Mesothelial cell of epicardium (in vitro differentiated cells): Measurements from ENCODE around the gene KSR1. TPM values are rescaled to one million over a fixed set of nuclear protein-coding genes. Genes with fewer than 3 reads are reported as not detected.

ENCODE experiments used
- DNase-seq, 2 experiments: peaks; one replicate each; pipeline ENCODE4 v3.0.0; 2021; ENCODE audit warnings: low spot score in 2 of 2; ENCODE audit not compliant: unreplicated experiment in 2 of 2
- H3K27ac Mint-ChIP-seq: 2 replicates; pipeline ENCODE4 v1.8.0; 2021; ENCODE audit warnings: mixed read lengths
- H3K27me3 Mint-ChIP-seq: 2 replicates; pipeline ENCODE4 v1.8.0; 2021; ENCODE audit warnings: low read depth, mixed read lengths
- H3K36me3 Mint-ChIP-seq: 2 replicates; pipeline ENCODE4 v1.8.0; 2021; ENCODE audit warnings: mixed read lengths
- H3K4me1 Mint-ChIP-seq: 2 replicates; pipeline ENCODE4 v1.8.0; 2021; ENCODE audit warnings: mixed read lengths
- H3K4me3 Mint-ChIP-seq: 2 replicates; pipeline ENCODE4 v1.8.0; 2021; ENCODE audit warnings: mild to moderate bottlenecking, moderate library complexity, mixed read lengths
- H3K9me3 Mint-ChIP-seq: 2 replicates; pipeline ENCODE4 v1.8.0; 2021; ENCODE audit warnings: mixed read lengths
- total RNA-seq: library from RNA; stranded (reverse); gene quantifications from 3 replicates; pipeline ENCODE4 v1.2.1, GENCODE V29; 2021
- TF ChIP-seq, protein P1 (sequence below): fragments of 200-600 bp; sonication (generic); IDR thresholded peaks from one replicate; pipeline ENCODE4 v1.5.0; 2021; ENCODE audit warnings: antibody characterized with exemption; ENCODE audit not compliant: unreplicated experiment

KSR1 gene
- total RNA-seq, 1 donor from 2014 or later: 69.4 TPM

DNA sequence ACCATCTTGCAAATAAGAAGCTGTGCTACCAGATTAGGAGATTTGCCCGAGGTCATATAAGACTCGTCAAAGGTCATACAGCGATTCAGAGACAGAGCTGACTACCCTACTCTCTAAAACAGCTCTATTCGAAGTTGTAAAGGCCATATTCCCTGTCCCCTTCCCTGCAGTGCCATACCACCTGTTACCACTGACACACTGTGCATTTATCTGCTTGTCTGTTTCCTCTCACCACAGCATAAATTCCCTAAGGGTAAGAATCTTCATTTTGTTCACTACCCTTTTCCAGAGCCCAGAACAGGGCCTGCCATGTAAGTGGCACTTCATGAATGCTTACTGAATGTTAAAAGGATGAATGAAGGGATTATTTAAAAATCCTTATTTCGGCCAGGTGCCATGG, 3.4 kb upstream of the KSR1 start:
- no peak overlapping the region for H3K27ac Mint-ChIP-seq
- TF ChIP-seq, protein P1, sequence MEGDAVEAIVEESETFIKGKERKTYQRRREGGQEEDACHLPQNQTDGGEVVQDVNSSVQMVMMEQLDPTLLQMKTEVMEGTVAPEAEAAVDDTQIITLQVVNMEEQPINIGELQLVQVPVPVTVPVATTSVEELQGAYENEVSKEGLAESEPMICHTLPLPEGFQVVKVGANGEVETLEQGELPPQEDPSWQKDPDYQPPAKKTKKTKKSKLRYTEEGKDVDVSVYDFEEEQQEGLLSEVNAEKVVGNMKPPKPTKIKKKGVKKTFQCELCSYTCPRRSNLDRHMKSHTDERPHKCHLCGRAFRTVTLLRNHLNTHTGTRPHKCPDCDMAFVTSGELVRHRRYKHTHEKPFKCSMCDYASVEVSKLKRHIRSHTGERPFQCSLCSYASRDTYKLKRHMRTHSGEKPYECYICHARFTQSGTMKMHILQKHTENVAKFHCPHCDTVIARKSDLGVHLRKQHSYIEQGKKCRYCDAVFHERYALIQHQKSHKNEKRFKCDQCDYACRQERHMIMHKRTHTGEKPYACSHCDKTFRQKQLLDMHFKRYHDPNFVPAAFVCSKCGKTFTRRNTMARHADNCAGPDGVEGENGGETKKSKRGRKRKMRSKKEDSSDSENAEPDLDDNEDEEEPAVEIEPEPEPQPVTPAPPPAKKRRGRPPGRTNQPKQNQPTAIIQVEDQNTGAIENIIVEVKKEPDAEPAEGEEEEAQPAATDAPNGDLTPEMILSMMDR: no peak
- H3K27me3 Mint-ChIP-seq: peaks cover 7% of the 10 kb centered on the region
- peaks cover 11% of the 10 kb centered on the region for H3K4me1 Mint-ChIP-seq
- no peaks in the 10 kb centered on the region for H3K9me3 Mint-ChIP-seq
- DNase-seq: no peak
- H3K4me3 Mint-ChIP-seq: no peak overlapping the region
- H3K36me3 Mint-ChIP-seq: no peaks in the 10 kb centered on the region

DNA sequence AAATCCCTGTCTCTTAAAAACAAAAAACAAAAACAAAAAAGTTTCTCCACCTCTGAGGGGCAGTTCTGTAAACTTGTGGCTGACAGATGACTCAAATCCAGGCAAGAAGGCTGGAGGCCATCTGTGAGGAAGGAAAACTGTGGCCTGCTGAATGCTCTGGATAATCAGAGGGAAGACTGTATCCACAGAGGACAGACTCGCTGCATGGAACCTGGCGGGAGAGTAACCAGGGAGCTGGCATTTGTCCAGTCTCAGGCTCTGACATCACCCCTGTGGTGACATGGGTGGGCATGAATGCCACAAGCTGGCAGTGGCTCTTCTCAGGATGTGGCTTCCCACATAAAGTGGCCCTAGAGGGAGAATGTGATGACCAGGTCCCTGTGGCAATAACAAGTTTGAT, 2.8 kb upstream of the KSR1 start:
- Mint-ChIP-seq H3K27me3 (peaks cover 8% of the 10 kb centered on the region), H3K4me3 (no peak overlapping the region), H3K27ac (no peak overlapping the region), H3K9me3 (no peaks in the 10 kb centered on the region), H3K4me1 (peaks cover 18% of the 10 kb centered on the region), H3K36me3 (no peaks in the 10 kb centered on the region)
- DNase-seq: no peak
- TF ChIP-seq, protein P1: no peak

GRCh38 chr17:27454089-27454488, 2.2 kb upstream of the KSR1 start:
- Mint-ChIP-seq H3K4me1 (peaks cover 18% of the 10 kb centered on the region), H3K9me3 (no peaks in the 10 kb centered on the region), H3K4me3 (no peak overlapping the region), H3K27ac (no peak overlapping the region), H3K36me3 (no peaks in the 10 kb centered on the region), H3K27me3 (peaks cover 12% of the 10 kb centered on the region)
- TF ChIP-seq, protein P1: no peak
- DNase-seq: no peak

GRCh38 chr17:27455236-27455913, 873 bp upstream of the KSR1 start:
- DNase-seq: no peak
- TF ChIP-seq, protein P1: no peak
- Mint-ChIP-seq H3K4me3 (peak overlapping the region; percentile 57), H3K9me3 (no peaks in the 10 kb centered on the region), H3K27ac (peak overlapping the region; percentile 27), H3K36me3 (no peaks in the 10 kb centered on the region), H3K4me1 (peaks cover 18% of the 10 kb centered on the region), H3K27me3 (peaks cover 20% of the 10 kb centered on the region)

GRCh38 chr17:27456681-27457359, 572 bp downstream of the KSR1 start:
- Mint-ChIP-seq H3K9me3 (no peaks in the 10 kb centered on the region), H3K27ac (no peak overlapping the region), H3K36me3 (no peaks in the 10 kb centered on the region), H3K4me3 (peak overlapping the region; percentile 79), H3K27me3 (peaks cover 20% of the 10 kb centered on the region), H3K4me1 (peaks cover 23% of the 10 kb centered on the region)
- TF ChIP-seq, protein P1: no peak
- no peak for DNase-seq
